ENCODE results near the gene FOXP1. TPM values are rescaled to one million over a fixed set of nuclear protein-coding genes. Genes with fewer than 3 reads are reported as not detected.

Gene FOXP1
- total RNA-seq, 1 donor from 2014 or later, result 107 TPM

DNA sequence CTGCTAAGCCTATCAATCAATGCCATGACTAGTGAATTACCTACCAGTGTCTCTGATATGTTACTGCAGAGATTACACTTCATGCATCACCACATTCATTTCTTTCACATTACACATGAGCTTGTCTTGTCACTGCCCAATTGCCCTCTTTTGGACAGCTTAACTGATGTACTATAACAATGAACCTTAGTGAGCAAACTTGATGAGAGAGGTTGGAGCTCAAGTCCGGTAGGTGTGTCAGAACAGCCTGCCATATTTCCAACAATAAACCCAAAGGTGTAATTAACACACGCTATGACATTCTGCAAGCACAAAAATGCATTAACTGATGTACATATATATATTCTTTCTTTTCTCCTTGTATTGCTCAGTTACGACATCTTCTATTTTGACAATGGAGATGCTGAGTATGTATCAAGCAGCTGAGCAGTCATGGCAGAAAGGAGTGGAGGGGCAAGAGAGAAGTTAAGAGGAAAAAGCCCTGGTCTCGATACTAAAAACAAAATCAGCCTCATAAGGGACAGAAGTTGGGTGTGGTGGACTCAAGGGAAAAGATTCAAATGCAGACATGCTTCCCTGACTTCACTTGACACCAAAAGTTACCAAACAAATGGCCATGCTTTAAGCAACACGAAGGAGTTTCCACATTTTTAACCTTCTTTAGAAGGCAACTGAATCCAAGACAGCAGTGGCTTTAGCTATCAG, 538.2 kb downstream of the FOXP1 start:
- Mint-ChIP-seq H3K9me3 (ENCODE audit: unreplicated experiment) (no peaks in the 10 kb centered on the region), H3K27ac (ENCODE audit: unreplicated experiment) (no peak overlapping the region), H3K4me1 (ENCODE audit: low read depth, unreplicated experiment) (peaks cover 29% of the 10 kb centered on the region), H3K27me3 (ENCODE audit: low read depth, unreplicated experiment) (no peaks in the 10 kb centered on the region), H3K36me3 (ENCODE audit: low read depth, unreplicated experiment) (peaks cover 18% of the 10 kb centered on the region), H3K4me3 (ENCODE audit: unreplicated experiment) (no peak overlapping the region)
- peaks cover 17% of the 10 kb centered on the region for H3K4me1 ChIP-seq (ENCODE audit: insufficient read depth, low read length)
- peaks cover 61% of the 10 kb centered on the region for H3K36me3 ChIP-seq (ENCODE audit: insufficient read depth, low read length)
- TF ChIP-seq EZH2 (IDR thresholded peaks at IDR 0.05; ENCODE audit: insufficient read depth, low read length), result no peak
- TF ChIP-seq, protein P1, sequence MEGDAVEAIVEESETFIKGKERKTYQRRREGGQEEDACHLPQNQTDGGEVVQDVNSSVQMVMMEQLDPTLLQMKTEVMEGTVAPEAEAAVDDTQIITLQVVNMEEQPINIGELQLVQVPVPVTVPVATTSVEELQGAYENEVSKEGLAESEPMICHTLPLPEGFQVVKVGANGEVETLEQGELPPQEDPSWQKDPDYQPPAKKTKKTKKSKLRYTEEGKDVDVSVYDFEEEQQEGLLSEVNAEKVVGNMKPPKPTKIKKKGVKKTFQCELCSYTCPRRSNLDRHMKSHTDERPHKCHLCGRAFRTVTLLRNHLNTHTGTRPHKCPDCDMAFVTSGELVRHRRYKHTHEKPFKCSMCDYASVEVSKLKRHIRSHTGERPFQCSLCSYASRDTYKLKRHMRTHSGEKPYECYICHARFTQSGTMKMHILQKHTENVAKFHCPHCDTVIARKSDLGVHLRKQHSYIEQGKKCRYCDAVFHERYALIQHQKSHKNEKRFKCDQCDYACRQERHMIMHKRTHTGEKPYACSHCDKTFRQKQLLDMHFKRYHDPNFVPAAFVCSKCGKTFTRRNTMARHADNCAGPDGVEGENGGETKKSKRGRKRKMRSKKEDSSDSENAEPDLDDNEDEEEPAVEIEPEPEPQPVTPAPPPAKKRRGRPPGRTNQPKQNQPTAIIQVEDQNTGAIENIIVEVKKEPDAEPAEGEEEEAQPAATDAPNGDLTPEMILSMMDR (IDR thresholded peaks at IDR 0.05; ENCODE audit: insufficient read depth, low read depth, low read length), result no peak
- H3K4me2 ChIP-seq (ENCODE audit: low read length), result no peak overlapping the region
- no peaks in the 10 kb centered on the region for H3K27me3 ChIP-seq (ENCODE audit: insufficient read depth, low read length)
- DNase-seq (ENCODE audit: low read depth) (no peak), FAIRE-seq (no peak)
- H3K4me3 ChIP-seq (ENCODE audit: insufficient read depth, low read depth, low read length), result no peak overlapping the region
- no peak overlapping the region for H3K27ac ChIP-seq (ENCODE audit: low read depth, low read length)
- no peaks in the 10 kb centered on the region for H3K9me3 ChIP-seq (ENCODE audit: insufficient read depth, low read depth, low read length)
- H3K79me2 ChIP-seq (ENCODE audit: insufficient read depth, low read length), result peaks cover 94% of the 10 kb centered on the region
- H3K9ac ChIP-seq (ENCODE audit: low read length), result no peak overlapping the region
- no peak overlapping the region for H2AFZ ChIP-seq (ENCODE audit: low read depth, low read length)
- H4K20me1 ChIP-seq (ENCODE audit: insufficient read depth, low read length), result peaks cover 20% of the 10 kb centered on the region

DNA sequence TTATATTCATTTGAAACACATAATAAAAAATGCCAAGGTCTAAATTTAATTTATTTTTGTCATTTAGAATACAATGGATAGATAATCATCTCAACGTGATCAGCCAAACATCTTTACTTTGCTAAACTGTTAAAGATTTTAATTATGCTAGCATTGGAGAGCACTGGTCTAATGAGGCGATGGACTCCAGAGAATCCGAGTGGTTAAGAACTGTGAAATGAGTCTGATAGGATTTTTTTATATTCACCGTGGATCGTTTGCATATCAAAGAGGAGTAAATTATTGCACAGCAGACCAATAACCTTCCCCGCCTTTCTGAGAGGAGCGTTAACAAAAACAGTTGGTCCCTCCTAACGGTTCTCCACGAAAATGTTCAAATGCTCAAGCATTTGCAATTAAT, 540.8 kb downstream of the FOXP1 start:
- no peaks in the 10 kb centered on the region for H3K9me3 ChIP-seq (ENCODE audit: insufficient read depth, low read depth, low read length)
- FAIRE-seq (no peak), DNase-seq (ENCODE audit: low read depth) (no peak)
- Mint-ChIP-seq H3K27me3 (ENCODE audit: low read depth, unreplicated experiment) (no peaks in the 10 kb centered on the region), H3K27ac (ENCODE audit: unreplicated experiment) (no peak overlapping the region), H3K4me1 (ENCODE audit: low read depth, unreplicated experiment) (peaks cover 4% of the 10 kb centered on the region), H3K36me3 (ENCODE audit: low read depth, unreplicated experiment) (peaks cover 21% of the 10 kb centered on the region), H3K4me3 (ENCODE audit: unreplicated experiment) (no peak overlapping the region), H3K9me3 (ENCODE audit: unreplicated experiment) (no peaks in the 10 kb centered on the region)
- H3K4me2 ChIP-seq (ENCODE audit: low read length), result no peak overlapping the region
- peaks cover 78% of the 10 kb centered on the region for H3K36me3 ChIP-seq (ENCODE audit: insufficient read depth, low read length)
- H3K27ac ChIP-seq (ENCODE audit: low read depth, low read length), result no peak overlapping the region
- H3K79me2 ChIP-seq (ENCODE audit: insufficient read depth, low read length), result peaks cover 94% of the 10 kb centered on the region
- H3K4me3 ChIP-seq (ENCODE audit: insufficient read depth, low read depth, low read length), result no peak overlapping the region
- H2AFZ ChIP-seq (ENCODE audit: low read depth, low read length), result no peak overlapping the region
- peaks cover 31% of the 10 kb centered on the region for H4K20me1 ChIP-seq (ENCODE audit: insufficient read depth, low read length)
- H3K9ac ChIP-seq (ENCODE audit: low read length), result no peak overlapping the region
- TF ChIP-seq, protein P1 (IDR thresholded peaks at IDR 0.05; ENCODE audit: insufficient read depth, low read depth, low read length), result no peak
- no peak for TF ChIP-seq EZH2 (IDR thresholded peaks at IDR 0.05; ENCODE audit: insufficient read depth, low read length)
- H3K4me1 ChIP-seq (ENCODE audit: insufficient read depth, low read length), result no peaks in the 10 kb centered on the region
- H3K27me3 ChIP-seq (ENCODE audit: insufficient read depth, low read length), result no peaks in the 10 kb centered on the region

DNA sequence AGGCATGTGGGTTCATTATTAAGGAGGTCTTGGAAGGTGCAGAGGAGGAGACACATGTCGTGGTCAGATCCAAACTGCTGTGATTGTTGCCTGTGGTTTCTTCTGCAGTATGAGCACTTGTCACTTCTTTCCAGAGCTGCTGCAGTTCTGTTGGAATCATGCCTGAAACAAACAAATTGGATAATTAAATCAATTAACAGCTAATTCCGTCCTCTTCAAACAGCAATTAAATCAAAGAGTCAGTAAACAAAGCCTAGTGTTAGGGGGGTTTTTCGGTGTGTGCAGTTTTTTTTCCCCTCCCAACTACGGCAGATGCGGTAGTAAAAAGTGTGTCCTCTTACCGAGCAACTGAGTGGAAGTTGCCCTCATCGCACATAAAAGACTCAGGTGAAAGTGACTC, 542.2 kb downstream of the FOXP1 start:
- Histone ChIP-seq H3K4me3 (ENCODE audit: insufficient read depth, low read depth, low read length) (no peak overlapping the region), H3K36me3 (ENCODE audit: insufficient read depth, low read length) (peaks cover 76% of the 10 kb centered on the region), H3K9ac (ENCODE audit: low read length) (no peak overlapping the region), H3K4me2 (ENCODE audit: low read length) (no peak overlapping the region), H3K27ac (ENCODE audit: low read depth, low read length) (no peak overlapping the region), H2AFZ (ENCODE audit: low read depth, low read length) (no peak overlapping the region), H3K79me2 (ENCODE audit: insufficient read depth, low read length) (peaks cover 94% of the 10 kb centered on the region), H3K9me3 (ENCODE audit: insufficient read depth, low read depth, low read length) (no peaks in the 10 kb centered on the region), H4K20me1 (ENCODE audit: insufficient read depth, low read length) (peaks cover 41% of the 10 kb centered on the region), H3K4me1 (ENCODE audit: insufficient read depth, low read length) (no peaks in the 10 kb centered on the region), H3K27me3 (ENCODE audit: insufficient read depth, low read length) (no peaks in the 10 kb centered on the region)
- H3K36me3 Mint-ChIP-seq (ENCODE audit: low read depth, unreplicated experiment), result peaks cover 17% of the 10 kb centered on the region
- FAIRE-seq (no peak), DNase-seq (ENCODE audit: low read depth) (no peak)
- H3K9me3 Mint-ChIP-seq (ENCODE audit: unreplicated experiment), result no peaks in the 10 kb centered on the region
- no peak overlapping the region for H3K4me3 Mint-ChIP-seq (ENCODE audit: unreplicated experiment)
- no peaks in the 10 kb centered on the region for H3K27me3 Mint-ChIP-seq (ENCODE audit: low read depth, unreplicated experiment)
- TF ChIP-seq, protein P1 (IDR thresholded peaks at IDR 0.05; ENCODE audit: insufficient read depth, low read depth, low read length), result no peak
- no peak for TF ChIP-seq EZH2 (IDR thresholded peaks at IDR 0.05; ENCODE audit: insufficient read depth, low read length)
- H3K27ac Mint-ChIP-seq (ENCODE audit: unreplicated experiment), result no peak overlapping the region
- H3K4me1 Mint-ChIP-seq (ENCODE audit: low read depth, unreplicated experiment), result peaks cover 2% of the 10 kb centered on the region

Data from astrocyte (in vitro differentiated cells and primary cell).